Naive thymus-derived CD4-positive, alpha-beta T cell (primary cell): ENCODE data around the gene ASL. TPM values are rescaled to one million over a fixed set of nuclear protein-coding genes. Genes with fewer than 3 reads are reported as not detected.
A peak's percentile ranks its signal among the peaks of the same experiment; 100 is the strongest.
"Not testable (repeated sequence)": the region's sequence is repeated elsewhere in the genome, so short reads cannot be mapped to it uniquely, and the experiment has no call there.

ENCODE experiments used
- ATAC-seq: fragments of 150-1000 bp; cut with Tn5 transposase; 2 replicates; pipeline ENCODE4 v1.10.0; 2021; ENCODE audit warnings: mild to moderate bottlenecking, moderate library complexity
- CTCF ChIA-PET: fragments of 350-600 bp; sonication (Branson Sonifier 250); formaldehyde crosslinking; loops from one replicate; lab custom pipeline; 2021; ENCODE audit warnings: antibody characterized with exemption; lab: Charles Lee
- POLR2A ChIA-PET: fragments of 350-600 bp; sonication (Branson Sonifier 250); formaldehyde crosslinking; loops from one replicate; lab custom pipeline; 2021; ENCODE audit warnings: antibody characterized with exemption, inconsistent platforms; lab: Charles Lee
- DNase-seq, 9 donors: peaks; one replicate each; pipeline versions ENCODE4 v3.0.0 to v3.0.0-alpha.2; 2020 to 2022; ENCODE audit warnings: mixed read lengths in 1 of 9
- H3K27ac ChIP-seq: one replicate; pipeline ENCODE4 v1.7.0; 2013; ENCODE audit warnings: mild to moderate bottlenecking, low read depth, low read length, moderate library complexity
- H3K27me3 ChIP-seq, 2 donors: one replicate each; pipeline ENCODE4 v1.7.0; 2013; ENCODE audit warnings: low read length in 2 of 2, mild to moderate bottlenecking in 2 of 2, moderate library complexity in 2 of 2; ENCODE audit not compliant: control insufficient read depth in 2 of 2, insufficient read depth in 2 of 2
- H3K36me3 ChIP-seq, 3 experiments: 1 replicate in 2 of 3; 2 replicates in 1 of 3; pipeline ENCODE4 v1.7.0; 2013; ENCODE audit warnings: low read length in 3 of 3, mild to moderate bottlenecking in 3 of 3, moderate library complexity in 1 of 3; ENCODE audit not compliant: insufficient read depth in 3 of 3, control insufficient read depth in 2 of 3
- H3K4me1 ChIP-seq, 2 donors: one replicate each; pipeline ENCODE4 v1.7.0; 2013; ENCODE audit warnings: low read length in 2 of 2, mild to moderate bottlenecking in 2 of 2, moderate library complexity in 1 of 2; ENCODE audit not compliant: control insufficient read depth in 2 of 2, insufficient read depth in 2 of 2
- H3K4me3 ChIP-seq: 2 replicates; pipeline ENCODE4 v1.7.0; 2013; ENCODE audit warnings: mild to moderate bottlenecking, low read length
- H3K9me3 ChIP-seq, 3 experiments: 1 replicate in 2 of 3; 2 replicates in 1 of 3; pipeline ENCODE4 v1.7.0; 2013; ENCODE audit warnings: low read length in 3 of 3; ENCODE audit not compliant: control insufficient read depth in 2 of 3
- H3K27ac Mint-ChIP-seq, 9 donors: one replicate each; pipeline ENCODE4 v1.8.0; 2020 to 2022; ENCODE audit warnings: mixed read lengths in 9 of 9, mild to moderate bottlenecking in 8 of 9, moderate library complexity in 5 of 9, inconsistent platforms in 2 of 9
- H3K27me3 Mint-ChIP-seq, 5 donors: one replicate each; pipeline ENCODE4 v1.8.0; 2021 to 2022; ENCODE audit warnings: mixed read lengths in 5 of 5, mild to moderate bottlenecking in 1 of 5
- H3K36me3 Mint-ChIP-seq, 5 donors: one replicate each; pipeline ENCODE4 v1.8.0; 2020 to 2022; ENCODE audit warnings: mixed read lengths in 5 of 5, mild to moderate bottlenecking in 3 of 5, inconsistent platforms in 1 of 5
- H3K4me1 Mint-ChIP-seq, 7 donors: one replicate each; pipeline ENCODE4 v1.8.0; 2020 to 2022; ENCODE audit warnings: mixed read lengths in 7 of 7, mild to moderate bottlenecking in 3 of 7, inconsistent platforms in 1 of 7
- H3K4me3 Mint-ChIP-seq, 10 donors: one replicate each; pipeline ENCODE4 v1.8.0; 2020 to 2022; ENCODE audit warnings: mild to moderate bottlenecking in 10 of 10, mixed read lengths in 10 of 10, moderate library complexity in 6 of 10, inconsistent platforms in 2 of 10
- H3K9me3 Mint-ChIP-seq, 11 donors: one replicate each; pipeline ENCODE4 v1.8.0; 2020 to 2022; ENCODE audit warnings: mixed read lengths in 11 of 11, mild to moderate bottlenecking in 4 of 11, inconsistent platforms in 1 of 11, moderate library complexity in 1 of 11
- intact Hi-C, 2 donors: fragments of 100-400 bp; cut with micrococcal nuclease; formaldehyde crosslinking; loops; one replicate each; pipeline ENCODE4 v1.15.1; 2023
- polyA plus RNA-seq, 2 donors: library from polyadenylated mRNA; unstranded; fragments of 300-500 nt; fragmentation: Illumina TruSeq; gene quantifications; one replicate each; pipeline ENCODE4 v1.2.3, GENCODE V29; 2021
- total RNA-seq, 6 experiments: library from RNA in 5 of 6; stranded (reverse) in 5 of 6; gene quantifications; 1 replicate in 5 of 6; 2 replicates in 1 of 6; pipeline ENCODE4 v1.2.3 and lab custom pipeline; 2021 to 2026

The ASL gene
- total and polyA plus RNA-seq, 7 experiments from 2014 or later = 4.9 to 29.7 (median 11.7) TPM

DNA sequence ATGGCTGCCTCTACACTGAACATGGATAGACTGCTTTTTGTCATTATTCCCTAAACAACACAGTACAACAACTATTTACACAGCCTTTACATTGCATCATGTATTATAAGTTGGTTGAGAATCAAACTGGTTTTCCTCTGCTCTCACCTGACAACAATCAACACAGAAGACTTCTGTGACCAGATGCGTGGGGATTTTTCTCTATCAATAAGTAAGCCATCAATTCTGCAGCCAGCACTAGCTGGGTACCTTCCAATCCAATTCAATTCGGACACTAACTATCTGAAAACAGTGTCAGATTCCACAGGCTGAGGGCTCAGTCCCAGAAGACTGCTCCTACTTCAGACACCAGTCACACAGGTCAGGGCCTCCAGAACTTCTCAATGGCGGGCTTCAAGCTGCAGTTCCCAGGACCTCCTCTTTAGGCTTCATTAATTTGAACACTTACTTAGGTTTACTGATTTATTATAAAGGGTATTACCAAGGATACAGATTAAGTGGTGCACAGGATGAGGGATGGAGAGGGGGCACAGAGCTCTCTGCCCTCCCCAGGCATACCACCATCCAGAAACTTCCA, 36.4 kb upstream of the ASL start:
- H3K9me3 Mint-ChIP-seq = no peaks in the 10 kb centered on the region
- Histone ChIP-seq H3K4me3 (no peak overlapping the region), H3K27me3 (no peaks in the 10 kb centered on the region), H3K4me1 (no peaks in the 10 kb centered on the region), H3K27ac (no peak overlapping the region), H3K36me3 (no peaks in the 10 kb centered on the region), H3K9me3 (no peaks in the 10 kb centered on the region)
- CTCF ChIA-PET = no interaction called here
- no peak overlapping the region for H3K27ac Mint-ChIP-seq
- peaks cover 0 to 8% (median 6%) of the 10 kb centered on the region in 7 donors for H3K4me1 Mint-ChIP-seq
- ATAC-seq (no peak), DNase-seq (no peak)
- intact Hi-C loops = no loop called here
- POLR2A ChIA-PET = no interaction called here
- H3K27me3 Mint-ChIP-seq = peaks cover 0 to 16% (median 7%) of the 10 kb centered on the region in 5 donors
- H3K36me3 Mint-ChIP-seq = no peaks in the 10 kb centered on the region
- no peak overlapping the region for H3K4me3 Mint-ChIP-seq

DNA sequence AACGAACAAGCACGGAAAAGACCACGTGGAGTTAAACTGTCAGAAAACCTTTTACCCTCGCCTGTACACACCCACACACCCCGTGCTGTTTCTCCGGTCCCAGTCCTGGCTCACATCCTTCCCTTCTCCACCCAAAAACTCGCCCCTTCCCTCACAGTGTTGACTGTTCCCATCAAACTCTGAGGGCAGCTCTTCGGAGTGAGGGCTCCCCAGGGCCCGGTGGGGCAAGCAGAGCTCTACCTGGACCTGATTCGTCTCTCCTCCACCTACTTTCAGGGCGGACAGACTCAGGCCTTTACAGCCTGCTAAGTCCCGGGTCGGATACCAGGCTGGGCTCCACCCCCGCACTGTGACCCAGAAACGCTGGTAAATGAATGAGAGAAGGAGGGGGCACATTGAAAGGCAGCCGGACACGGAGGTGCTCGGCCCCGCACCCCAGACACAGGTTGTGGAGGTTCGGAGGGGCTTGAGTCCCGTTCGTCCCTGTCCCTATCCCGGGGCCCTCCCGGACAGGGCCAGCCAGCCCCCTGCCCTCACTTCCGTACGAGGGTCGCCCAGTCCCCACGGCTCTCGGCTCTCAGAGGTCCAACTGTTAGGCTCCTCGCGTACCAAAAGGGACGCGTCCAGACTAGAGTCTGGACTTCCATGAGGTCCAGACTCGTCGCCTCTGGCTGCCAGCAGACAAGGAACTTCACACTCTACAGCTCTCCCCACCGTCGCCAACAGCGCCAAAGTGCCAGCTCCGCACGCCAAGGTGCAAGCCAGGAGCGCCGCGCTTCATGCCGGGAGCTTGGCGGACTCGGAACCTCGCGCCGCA, 31.7 kb upstream of the ASL start:
- Histone ChIP-seq H3K9me3 (no peaks in the 10 kb centered on the region), H3K4me1 (no peaks in the 10 kb centered on the region), H3K27me3 (no peaks in the 10 kb centered on the region), H3K36me3 (no peaks in the 10 kb centered on the region), H3K4me3 (peak overlapping the region; percentile 44), H3K27ac (no peak overlapping the region)
- POLR2A ChIA-PET = interaction anchor here (0.6 kb wide), 1 partner anchor 1350 kb away, joined by 3 read pairs; no protein-coding TSS in a partner anchor
- Mint-ChIP-seq H3K4me3 (peak overlapping the region; percentile 74 to 88 (median 82)), H3K9me3 (no peaks in the 10 kb centered on the region), H3K27me3 (peaks cover 7 to 27% (median 14%) of the 10 kb centered on the region in 5 donors), H3K4me1 (peaks cover 0 to 8% (median 6%) of the 10 kb centered on the region in 7 donors), H3K27ac (no peak overlapping the region), H3K36me3 (no peaks in the 10 kb centered on the region)
- DNase-seq = peak in 6 of 9 donors; percentile 6 to 26 (median 15)
- peak; percentile 79 for ATAC-seq
- intact Hi-C loops = no loop called here
- CTCF ChIA-PET = no interaction called here

DNA sequence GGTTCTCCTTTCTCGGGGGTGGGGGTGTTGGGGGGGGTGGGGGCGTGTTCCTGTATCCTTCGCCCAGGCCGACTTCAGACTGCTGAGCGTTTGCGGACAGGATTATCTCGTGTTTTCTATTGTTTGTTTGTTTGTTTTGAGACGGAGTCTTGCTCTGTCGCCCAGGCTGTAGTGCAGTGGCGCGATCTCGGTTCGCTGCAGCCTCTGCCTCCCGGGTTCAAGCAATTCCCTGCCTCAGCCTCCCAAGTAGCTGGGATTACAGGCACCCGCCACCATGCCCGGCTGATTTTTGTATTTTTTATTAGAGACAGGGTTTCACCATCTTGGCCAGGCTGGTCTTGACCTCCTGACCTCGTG, 31.1 kb upstream of the ASL start:
- Mint-ChIP-seq H3K4me3 (peak overlapping the region; percentile 73 to 88 (median 82)), H3K27me3 (peaks cover 7 to 27% (median 14%) of the 10 kb centered on the region in 5 donors)
- H3K4me1 ChIP-seq, ATAC-seq, H3K36me3 Mint-ChIP-seq, intact Hi-C loops, H3K9me3 Mint-ChIP-seq, H3K27ac ChIP-seq, H3K4me3 ChIP-seq, H3K36me3 ChIP-seq, DNase-seq, POLR2A ChIA-PET, H3K4me1 Mint-ChIP-seq, H3K27me3 ChIP-seq, H3K27ac Mint-ChIP-seq, H3K9me3 ChIP-seq: not testable (repeated sequence)
- CTCF ChIA-PET = interaction anchor here (0.6 to 0.7 kb wide), 2 partner anchors 28 to 831 kb away, joined by 3 to 5 read pairs; no protein-coding TSS in a partner anchor

DNA sequence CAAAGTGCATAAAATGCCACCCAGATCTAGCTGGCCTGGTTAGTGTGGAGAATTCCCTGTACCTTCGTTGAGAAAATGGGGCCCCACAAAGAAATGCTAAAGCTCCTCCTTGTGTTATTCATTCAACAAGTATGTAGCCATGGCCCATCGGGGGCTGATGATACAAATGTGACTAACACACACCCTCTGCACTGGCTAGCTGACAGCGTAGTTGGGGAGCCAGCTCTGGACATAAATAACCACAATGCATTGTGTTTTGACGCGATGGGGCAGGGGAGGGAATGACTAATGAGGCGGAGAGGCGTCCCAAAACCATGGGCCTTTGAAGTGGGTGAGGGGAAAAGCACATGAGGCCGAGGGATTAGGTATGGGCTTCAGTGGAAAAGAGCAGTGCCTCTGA, 28.2 kb upstream of the ASL start:
- Histone ChIP-seq H3K27ac (no peak overlapping the region), H3K27me3 (no peaks in the 10 kb centered on the region), H3K4me1 (no peaks in the 10 kb centered on the region), H3K36me3 (no peaks in the 10 kb centered on the region), H3K4me3 (no peak overlapping the region), H3K9me3 (no peaks in the 10 kb centered on the region)
- Mint-ChIP-seq H3K9me3 (no peaks in the 10 kb centered on the region), H3K27ac (peak overlapping the region in 1 of 9 donors; percentile 8), H3K36me3 (no peaks in the 10 kb centered on the region), H3K4me1 (peaks cover 0 to 8% (median 6%) of the 10 kb centered on the region in 7 donors), H3K27me3 (peaks cover 0 to 21% (median 14%) of the 10 kb centered on the region in 5 donors), H3K4me3 (no peak overlapping the region)
- DNase-seq (no peak), ATAC-seq (no peak)
- intact Hi-C loops = no loop called here
- CTCF ChIA-PET = no interaction called here
- POLR2A ChIA-PET = interaction anchor here (0.6 kb wide), 1 partner anchor 230 kb away, joined by 3 read pairs; no protein-coding TSS in a partner anchor

DNA sequence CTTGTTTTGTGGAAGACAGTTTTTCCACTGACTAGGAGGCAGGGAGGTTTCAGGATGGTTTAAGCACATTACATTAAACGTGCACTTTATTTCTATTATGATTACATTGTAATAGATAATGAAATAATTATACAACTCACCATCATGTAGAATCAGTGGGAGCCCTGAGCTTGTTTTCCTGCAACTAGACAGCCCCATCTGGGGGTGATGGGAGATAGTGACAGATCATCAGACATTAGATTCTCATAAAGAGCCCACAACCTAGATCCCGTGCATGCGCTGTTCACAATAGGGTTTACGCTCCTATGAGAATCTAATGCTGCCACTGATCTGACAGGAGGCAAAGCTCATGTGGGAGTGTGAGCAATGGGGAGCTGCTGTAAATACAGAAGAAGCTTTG, 25.7 kb upstream of the ASL start:
- H3K36me3 Mint-ChIP-seq, H3K36me3 ChIP-seq, H3K4me3 ChIP-seq, H3K4me3 Mint-ChIP-seq, ATAC-seq, H3K9me3 ChIP-seq, H3K27ac ChIP-seq, DNase-seq, CTCF ChIA-PET, H3K27me3 ChIP-seq, H3K27ac Mint-ChIP-seq, H3K9me3 Mint-ChIP-seq, H3K4me1 Mint-ChIP-seq, POLR2A ChIA-PET, H3K4me1 ChIP-seq, intact Hi-C loops: not testable (repeated sequence)
- H3K27me3 Mint-ChIP-seq = peaks cover 0 to 10% (median 8%) of the 10 kb centered on the region in 5 donors

DNA sequence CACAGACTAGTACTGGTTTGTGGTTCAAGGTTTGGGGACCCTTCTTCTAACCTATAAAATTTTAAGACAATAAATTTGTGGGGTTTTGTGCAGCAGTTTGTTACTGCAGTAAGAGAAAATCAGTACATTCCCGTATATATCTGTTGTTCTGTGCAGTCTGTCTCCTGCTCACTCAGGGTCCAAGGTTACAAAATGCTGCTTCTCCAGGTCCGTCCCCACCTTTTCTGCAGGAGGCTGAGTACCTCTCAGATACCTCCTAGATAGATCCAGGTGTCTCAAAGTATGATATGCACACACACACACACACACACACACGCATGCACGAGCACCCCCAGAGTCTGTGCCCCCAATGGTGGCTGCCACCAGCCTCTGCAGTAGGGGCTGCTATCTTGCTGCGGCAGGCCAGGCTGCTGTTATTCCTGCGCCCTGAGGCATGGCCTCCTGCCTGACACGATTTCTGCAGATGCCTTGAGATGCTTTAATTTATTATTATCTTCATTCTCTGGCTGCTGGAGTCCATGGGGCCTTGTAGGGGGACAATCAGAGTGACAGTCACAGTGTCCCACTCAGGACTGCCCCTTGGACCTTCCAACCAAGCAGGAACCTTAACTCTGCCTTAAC, 25.2 kb upstream of the ASL start:
- no peak for ATAC-seq
- CTCF ChIA-PET = no interaction called here
- Mint-ChIP-seq H3K27ac (peak overlapping the region in 1 of 9 donors; percentile 20), H3K27me3 (peaks cover 0 to 8% (median 5%) of the 10 kb centered on the region in 5 donors), H3K36me3 (no peaks in the 10 kb centered on the region), H3K4me1 (peaks cover 0 to 7% (median 0%) of the 10 kb centered on the region in 7 donors), H3K9me3 (no peaks in the 10 kb centered on the region), H3K4me3 (no peak overlapping the region)
- Histone ChIP-seq H3K36me3 (no peaks in the 10 kb centered on the region), H3K27ac (no peak overlapping the region), H3K27me3 (no peaks in the 10 kb centered on the region), H3K9me3 (no peaks in the 10 kb centered on the region), H3K4me3 (no peak overlapping the region), H3K4me1 (no peaks in the 10 kb centered on the region)
- intact Hi-C loops = no loop called here
- no peak for DNase-seq
- POLR2A ChIA-PET = no interaction called here
